Uterus (tissue), 2 donors: Measurements from ENCODE around the gene FIBIN.

ENCODE experiments used
- CTCF ChIP-seq, 4 experiments: fragments of 200-600 bp in 2 of 4; fragments of 450-650 bp in 2 of 4; sonication (generic) in 2 of 4; IDR thresholded peaks; one replicate each; pipeline ENCODE4 v1.5.1; 2016 to 2019; ENCODE audit warnings: antibody characterized with exemption in 4 of 4, mild to moderate bottlenecking in 2 of 4, moderate library complexity in 1 of 4
- POLR2A ChIP-seq, 2 donors: fragments of 450-650 bp; IDR thresholded peaks; one replicate each; pipeline ENCODE4 v1.6.1; 2016; ENCODE audit warnings: antibody characterized with exemption in 2 of 2, mild to moderate bottlenecking in 1 of 2, moderate library complexity in 1 of 2

DNA sequence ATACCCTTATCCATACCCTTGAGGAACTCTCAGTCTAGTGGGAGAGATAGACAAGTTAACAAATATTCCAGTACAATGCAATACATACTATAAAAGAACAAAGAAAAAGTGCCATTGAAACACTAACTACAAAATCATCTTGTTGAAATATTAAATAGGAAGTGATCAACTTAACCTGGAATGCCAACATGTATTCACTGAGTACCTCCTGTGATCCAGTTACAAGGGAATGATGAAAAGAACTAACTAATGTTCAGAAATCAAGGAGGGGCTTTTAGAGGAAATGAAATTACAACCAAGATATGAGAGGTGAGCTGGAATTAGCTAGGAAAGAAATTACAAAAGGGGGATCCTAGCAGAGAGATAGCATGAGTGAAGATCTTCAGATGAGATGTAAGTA lies 6.2 kb upstream of the FIBIN start:
- TF ChIP-seq POLR2A (IDR thresholded peaks at IDR 0.05) (no peak), CTCF (IDR thresholded peaks at IDR 0.05) (no peak)
